ENCODE results near the gene SETD5.

DNA sequence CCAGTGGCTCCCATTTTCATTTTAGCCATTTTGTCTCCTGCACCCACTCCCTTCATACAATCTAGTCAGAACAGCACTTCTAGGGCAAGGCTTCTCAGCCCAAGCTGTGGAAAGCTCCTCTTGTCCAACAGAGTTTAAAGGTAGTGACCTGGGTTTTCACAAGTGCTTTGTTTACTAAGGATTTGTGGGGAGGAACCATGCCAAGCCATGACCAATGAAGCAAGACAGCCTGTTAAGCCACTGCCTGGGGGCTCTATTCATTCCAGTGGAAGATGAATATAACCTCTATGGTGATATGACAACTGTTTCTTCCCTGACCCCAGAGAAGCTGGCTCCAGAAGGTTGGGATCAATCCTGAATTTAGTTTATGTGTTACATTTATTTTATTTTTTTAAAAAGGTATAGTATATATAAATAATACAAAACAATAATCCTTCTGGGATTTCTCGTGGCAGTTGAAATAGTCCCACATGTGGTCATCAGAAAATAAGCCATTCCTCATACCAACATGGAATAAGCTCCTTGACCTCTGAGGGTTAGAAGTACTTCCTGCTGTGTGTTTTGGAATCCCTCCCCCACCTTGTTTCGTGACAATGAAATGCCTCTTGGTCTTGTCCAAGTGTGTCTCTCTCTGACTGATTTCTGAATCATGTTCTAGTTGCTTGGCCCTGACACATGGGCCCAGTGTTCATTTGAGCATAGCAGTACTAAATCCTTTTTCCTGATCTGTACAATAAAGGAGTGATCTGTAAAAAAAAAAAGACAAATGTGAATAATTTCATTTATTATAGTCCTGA is 47.9 kb upstream of the SETD5 start:
- TF ChIP-seq, protein P1, sequence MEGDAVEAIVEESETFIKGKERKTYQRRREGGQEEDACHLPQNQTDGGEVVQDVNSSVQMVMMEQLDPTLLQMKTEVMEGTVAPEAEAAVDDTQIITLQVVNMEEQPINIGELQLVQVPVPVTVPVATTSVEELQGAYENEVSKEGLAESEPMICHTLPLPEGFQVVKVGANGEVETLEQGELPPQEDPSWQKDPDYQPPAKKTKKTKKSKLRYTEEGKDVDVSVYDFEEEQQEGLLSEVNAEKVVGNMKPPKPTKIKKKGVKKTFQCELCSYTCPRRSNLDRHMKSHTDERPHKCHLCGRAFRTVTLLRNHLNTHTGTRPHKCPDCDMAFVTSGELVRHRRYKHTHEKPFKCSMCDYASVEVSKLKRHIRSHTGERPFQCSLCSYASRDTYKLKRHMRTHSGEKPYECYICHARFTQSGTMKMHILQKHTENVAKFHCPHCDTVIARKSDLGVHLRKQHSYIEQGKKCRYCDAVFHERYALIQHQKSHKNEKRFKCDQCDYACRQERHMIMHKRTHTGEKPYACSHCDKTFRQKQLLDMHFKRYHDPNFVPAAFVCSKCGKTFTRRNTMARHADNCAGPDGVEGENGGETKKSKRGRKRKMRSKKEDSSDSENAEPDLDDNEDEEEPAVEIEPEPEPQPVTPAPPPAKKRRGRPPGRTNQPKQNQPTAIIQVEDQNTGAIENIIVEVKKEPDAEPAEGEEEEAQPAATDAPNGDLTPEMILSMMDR (IDR thresholded peaks at IDR 0.05 in 8 of 11, conservative IDR thresholded peaks at IDR 0.05 in 3 of 11), result no peak
- TF ChIP-seq POLR2AphosphoS5 (IDR thresholded peaks at IDR 0.05) (no peak), POLR2A (IDR thresholded peaks at IDR 0.05) (no peak)
